ENCODE measurements around the gene BOD1L1.

GRCh38 chr4:13615161-13615560 is 12.4 kb downstream of the BOD1L1 start:
- no peak for TF ChIP-seq REST (IDR thresholded peaks at IDR 0.05; ENCODE audit: low read depth)
- TF ChIP-seq MAX (IDR thresholded peaks at IDR 0.05) = no peak
- TF ChIP-seq TCF12 (IDR thresholded peaks at IDR 0.05; ENCODE audit: low read depth) = no peak
- no peak for TF ChIP-seq TEAD4 (IDR thresholded peaks at IDR 0.05)
- no peak for TF ChIP-seq CREB1 (IDR thresholded peaks at IDR 0.05; ENCODE audit: low read depth)
- TF ChIP-seq CEBPB (IDR thresholded peaks at IDR 0.05) = no peak
- TF ChIP-seq RAD21 (IDR thresholded peaks at IDR 0.05; ENCODE audit: low read depth) = no peak
